Osteoblast (primary cell): ENCODE results near the gene GPR151. TPM values are rescaled to one million over a fixed set of nuclear protein-coding genes. Genes with fewer than 3 reads are reported as not detected.
A peak's percentile ranks its signal among the peaks of the same experiment; 100 is the strongest.

Source experiments
- DNase-seq: peaks from one replicate; pipeline ENCODE4 v3.0.0; 2011; ENCODE audit warnings: low spot score, mixed read lengths; ENCODE audit not compliant: insufficient read length; ENCODE audit errors: missing footprints
- H2AFZ ChIP-seq: 2 replicates; pipeline ENCODE4 v1.6.0; 2011; ENCODE audit warnings: mild to moderate bottlenecking, low read length
- H3K27ac ChIP-seq: 2 replicates; pipeline ENCODE4 v1.5.1; 2011; ENCODE audit warnings: mild to moderate bottlenecking, low read depth, low read length, moderate library complexity
- H3K27me3 ChIP-seq: 2 replicates; pipeline ENCODE4 v1.6.0; 2012; ENCODE audit warnings: mild to moderate bottlenecking, control low read depth, inconsistent platforms, low read length, moderate library complexity; ENCODE audit not compliant: insufficient read depth
- H3K36me3 ChIP-seq: 2 replicates; pipeline ENCODE4 v1.5.1; 2011; ENCODE audit warnings: mild to moderate bottlenecking, low read length, control low read depth, moderate library complexity; ENCODE audit not compliant: insufficient read depth
- H3K4me1 ChIP-seq: 2 replicates; pipeline ENCODE4 v1.5.1; 2011; ENCODE audit warnings: mild to moderate bottlenecking, low read length, control low read depth, moderate library complexity; ENCODE audit not compliant: insufficient read depth
- H3K4me2 ChIP-seq: 2 replicates; pipeline ENCODE4 v1.6.0; 2011; ENCODE audit warnings: mild to moderate bottlenecking, low read length; ENCODE audit not compliant: insufficient read depth
- H3K4me3 ChIP-seq: fragments of 200-600 bp; sonication (generic); 3 replicates; pipeline ENCODE4 v1.5.1; 2012; ENCODE audit warnings: mild to moderate bottlenecking, low read length, inconsistent platforms; ENCODE audit not compliant: insufficient read depth
- H3K79me2 ChIP-seq: 2 replicates; pipeline ENCODE4 v1.6.0; 2012; ENCODE audit warnings: mild to moderate bottlenecking, low read length, control low read depth, inconsistent platforms; ENCODE audit not compliant: insufficient read depth
- H3K9me3 ChIP-seq: 2 replicates; pipeline ENCODE4 v1.5.1; 2011; ENCODE audit warnings: low read depth, low read length, control low read depth
- H4K20me1 ChIP-seq: 2 replicates; pipeline ENCODE4 v1.6.0; 2012; ENCODE audit warnings: mild to moderate bottlenecking, low read length, control low read depth; ENCODE audit not compliant: insufficient read depth
- CTCF ChIP-seq: IDR thresholded peaks from 2 replicates; pipeline ENCODE4 v1.5.1; 2011; ENCODE audit warnings: mild to moderate bottlenecking, low read depth, low read length, moderate library complexity; ENCODE audit errors: extremely low read depth
- total RNA-seq: library from RNA; depleted of rRNA; stranded (reverse); fragments of >200 nt; gene quantifications from 2 replicates; pipeline ENCODE4 v1.2.3, GENCODE V29; 2012

Gene GPR151
- total RNA-seq, 1 donor, result not detected

DNA sequence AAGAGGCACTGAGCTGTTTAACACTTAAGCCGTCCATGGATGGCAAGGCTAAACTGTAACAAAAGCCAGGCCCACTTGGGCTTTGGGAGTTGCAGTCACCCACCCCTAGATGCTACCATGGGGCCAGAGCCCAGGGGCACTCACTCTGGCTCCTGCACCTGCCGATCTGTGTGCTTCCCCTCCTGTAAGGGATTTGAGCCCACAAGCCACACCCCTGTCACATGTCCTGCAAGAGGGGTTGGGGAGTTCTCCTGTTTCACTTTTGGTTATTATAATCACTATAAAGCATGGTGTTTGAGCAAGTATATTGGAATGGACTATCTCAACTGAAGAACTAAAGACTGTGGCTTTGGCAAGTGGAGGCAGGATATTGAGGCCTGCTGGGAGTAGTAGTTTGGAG is 14.0 kb upstream of the GPR151 start:
- H3K4me3 ChIP-seq, result no peak overlapping the region
- no peak overlapping the region for H3K4me2 ChIP-seq
- H3K27me3 ChIP-seq, result peaks cover 2% of the 10 kb centered on the region
- no peak overlapping the region for H3K27ac ChIP-seq
- no peaks in the 10 kb centered on the region for H3K36me3 ChIP-seq
- no peaks in the 10 kb centered on the region for H3K4me1 ChIP-seq
- H3K9me3 ChIP-seq, result no peaks in the 10 kb centered on the region
- no peak for TF ChIP-seq CTCF
- no peaks in the 10 kb centered on the region for H3K79me2 ChIP-seq
- no peak for DNase-seq
- no peaks in the 10 kb centered on the region for H4K20me1 ChIP-seq
- H2AFZ ChIP-seq, result no peak overlapping the region

GRCh38 chr5:146528236-146528635 is 12.2 kb upstream of the GPR151 start:
- Histone ChIP-seq H3K36me3 (no peaks in the 10 kb centered on the region), H3K4me1 (no peaks in the 10 kb centered on the region), H3K79me2 (no peaks in the 10 kb centered on the region), H3K27ac (no peak overlapping the region), H4K20me1 (no peaks in the 10 kb centered on the region), H3K27me3 (peaks cover 5% of the 10 kb centered on the region), H3K4me2 (no peak overlapping the region), H2AFZ (no peak overlapping the region), H3K4me3 (no peak overlapping the region), H3K9me3 (no peaks in the 10 kb centered on the region)
- DNase-seq, result no peak
- no peak for TF ChIP-seq CTCF

DNA sequence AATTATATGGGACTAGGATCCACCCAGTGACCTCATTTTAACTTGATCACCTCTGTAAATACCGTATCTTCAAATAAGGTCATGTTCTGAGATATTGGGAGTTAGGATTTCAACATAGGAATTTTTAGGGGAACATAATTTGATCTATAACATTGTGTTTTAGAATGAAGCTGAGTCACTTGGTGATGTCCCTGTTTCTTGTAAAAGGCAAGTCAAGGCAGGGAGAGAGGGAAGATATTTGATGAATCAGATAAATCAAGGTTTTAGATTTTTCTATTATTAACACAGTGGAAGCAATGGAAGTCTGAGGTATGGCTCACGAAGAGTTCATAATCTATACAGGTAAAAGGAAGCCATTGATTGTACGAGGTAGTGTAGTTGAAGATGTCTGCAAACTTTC is 11.8 kb upstream of the GPR151 start:
- TF ChIP-seq CTCF, result no peak
- H3K4me1 ChIP-seq, result no peaks in the 10 kb centered on the region
- H3K4me2 ChIP-seq, result no peak overlapping the region
- no peaks in the 10 kb centered on the region for H3K9me3 ChIP-seq
- H2AFZ ChIP-seq, result no peak overlapping the region
- DNase-seq, result peak; percentile 61
- no peaks in the 10 kb centered on the region for H4K20me1 ChIP-seq
- no peak overlapping the region for H3K4me3 ChIP-seq
- H3K36me3 ChIP-seq, result no peaks in the 10 kb centered on the region
- no peak overlapping the region for H3K27ac ChIP-seq
- H3K79me2 ChIP-seq, result no peaks in the 10 kb centered on the region
- peaks cover 5% of the 10 kb centered on the region for H3K27me3 ChIP-seq

GRCh38 chr5:146523698-146524097 is 7.7 kb upstream of the GPR151 start:
- Histone ChIP-seq H3K27me3 (peaks cover 5% of the 10 kb centered on the region), H2AFZ (no peak overlapping the region), H3K4me2 (no peak overlapping the region), H3K9me3 (no peaks in the 10 kb centered on the region), H4K20me1 (no peaks in the 10 kb centered on the region), H3K36me3 (no peaks in the 10 kb centered on the region), H3K4me3 (no peak overlapping the region), H3K27ac (no peak overlapping the region), H3K4me1 (peaks cover 2% of the 10 kb centered on the region), H3K79me2 (no peaks in the 10 kb centered on the region)
- TF ChIP-seq CTCF, result no peak
- no peak for DNase-seq
